CD4-positive, CD25-positive, alpha-beta regulatory T cell (primary cell): Measurements from ENCODE around the gene DUSP22. TPM values are rescaled to one million over a fixed set of nuclear protein-coding genes. Genes with fewer than 3 reads are reported as not detected.
A peak's percentile ranks its signal among the peaks of the same experiment; 100 is the strongest.

ENCODE experiments used
- ATAC-seq, 2 donors: fragments of 150-1000 bp; cut with Tn5 transposase; one replicate each; pipeline ENCODE4 v1.10.0; 2021; ENCODE audit warnings: low read depth in 2 of 2, moderate number of reproducible peaks in 2 of 2, moderate library complexity in 1 of 2
- DNase-seq, 3 donors: peaks; one replicate each; pipeline versions ENCODE4 v3.0.0 to v3.0.0-alpha.2; 2012 to 2022; ENCODE audit warnings: mixed read lengths in 1 of 3
- H3K27ac ChIP-seq: one replicate; pipeline ENCODE4 v1.7.0; 2013; ENCODE audit warnings: mild to moderate bottlenecking, low read length; ENCODE audit not compliant: insufficient read depth, poor library complexity, severe bottlenecking
- H3K27me3 ChIP-seq: one replicate; pipeline ENCODE4 v1.7.0; 2013; ENCODE audit warnings: low read length; ENCODE audit not compliant: control insufficient read depth, insufficient read depth
- H3K36me3 ChIP-seq: one replicate; pipeline ENCODE4 v1.7.0; 2013; ENCODE audit warnings: mild to moderate bottlenecking, low read length, moderate library complexity; ENCODE audit not compliant: control insufficient read depth, insufficient read depth
- H3K4me1 ChIP-seq: 2 replicates; pipeline ENCODE4 v1.7.0; 2013; ENCODE audit warnings: mild to moderate bottlenecking, low read length; ENCODE audit not compliant: insufficient read depth, control insufficient read depth, poor library complexity, severe bottlenecking
- H3K4me3 ChIP-seq: one replicate; pipeline ENCODE4 v1.7.0; 2013; ENCODE audit warnings: low read depth, mild to moderate bottlenecking, low read length, moderate library complexity
- H3K9me3 ChIP-seq, 2 experiments: 1 replicate in 1 of 2; 2 replicates in 1 of 2; pipeline ENCODE4 v1.7.0; 2013; ENCODE audit warnings: low read length in 2 of 2, mild to moderate bottlenecking in 1 of 2, moderate library complexity in 1 of 2; ENCODE audit not compliant: control insufficient read depth in 2 of 2
- H3K27ac Mint-ChIP-seq, 3 donors: one replicate each; pipeline ENCODE4 v1.8.0; 2020 to 2022; ENCODE audit warnings: mild to moderate bottlenecking in 3 of 3, mixed read lengths in 3 of 3, moderate library complexity in 2 of 3
- H3K27me3 Mint-ChIP-seq: one replicate; pipeline ENCODE4 v1.8.0; 2022; ENCODE audit warnings: mild to moderate bottlenecking, mixed read lengths
- H3K36me3 Mint-ChIP-seq: one replicate; pipeline ENCODE4 v1.8.0; 2020; ENCODE audit warnings: mixed read lengths
- H3K4me1 Mint-ChIP-seq, 4 donors: one replicate each; pipeline ENCODE4 v1.8.0; 2020 to 2022; ENCODE audit warnings: mixed read lengths in 4 of 4, mild to moderate bottlenecking in 1 of 4
- H3K4me3 Mint-ChIP-seq, 4 donors: one replicate each; pipeline ENCODE4 v1.8.0; 2020 to 2022; ENCODE audit warnings: mild to moderate bottlenecking in 4 of 4, mixed read lengths in 4 of 4, moderate library complexity in 3 of 4
- H3K9me3 Mint-ChIP-seq, 7 donors: one replicate each; pipeline ENCODE4 v1.8.0; 2020 to 2022; ENCODE audit warnings: mixed read lengths in 7 of 7, mild to moderate bottlenecking in 3 of 7, moderate library complexity in 2 of 7
- polyA plus RNA-seq, 4 donors: library from polyadenylated mRNA; unstranded; fragments of 300-500 nt; fragmentation: Illumina TruSeq; gene quantifications; one replicate each; pipeline ENCODE4 v1.2.3, GENCODE V29; 2021
- total RNA-seq: library from RNA; stranded (reverse); gene quantifications from one replicate; pipeline ENCODE4 v1.2.3, GENCODE V29; 2022

DUSP22 gene
- total and polyA plus RNA-seq, 5 donors from 2014 or later: 45.5 to 48.5 (median 46.6) TPM

DNA sequence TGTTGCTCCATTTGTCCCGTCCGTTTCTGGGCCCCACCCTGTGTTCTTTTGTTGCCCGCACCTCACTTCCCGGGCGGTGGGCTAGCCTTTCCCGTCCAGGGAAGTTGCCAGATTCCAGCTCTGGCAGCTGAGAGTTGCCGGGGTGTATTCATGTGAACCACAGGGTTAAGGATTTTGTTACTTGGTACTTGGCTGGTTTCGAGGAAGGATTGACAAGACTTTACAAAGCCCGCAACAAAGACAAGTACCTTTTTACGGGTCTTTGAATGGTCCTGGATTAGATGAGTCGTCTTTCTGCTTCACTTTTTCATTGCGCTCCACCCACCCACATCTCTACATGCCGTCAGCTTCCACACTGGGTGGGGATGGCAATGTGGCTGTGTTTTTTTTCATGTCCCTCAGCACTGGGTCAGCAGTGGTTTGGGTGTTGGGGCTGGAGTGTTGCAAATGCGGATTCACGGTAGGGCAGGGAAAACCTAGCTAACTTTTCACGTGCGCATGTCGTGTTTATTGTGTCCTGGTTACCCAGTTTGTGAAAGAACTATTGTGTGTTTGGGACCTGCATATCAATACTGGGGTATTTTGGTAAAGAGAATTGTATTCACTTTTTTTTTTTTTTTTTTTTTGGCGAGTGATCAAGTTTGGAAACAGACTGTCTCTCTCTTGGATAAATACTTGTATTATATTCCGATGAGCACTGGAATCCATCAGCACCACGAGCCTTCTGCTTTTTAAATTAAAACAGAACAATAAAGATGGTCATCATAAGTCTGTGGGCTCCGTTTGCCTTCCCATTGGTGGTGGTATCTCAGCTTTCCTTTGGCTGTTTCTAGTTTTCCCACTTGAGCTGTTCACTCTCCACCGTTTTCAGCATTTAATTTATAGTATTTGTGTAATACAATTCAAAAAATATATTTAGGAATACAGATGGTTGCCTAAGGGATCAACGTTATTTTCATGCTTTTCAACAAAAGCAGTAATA, 1.2 kb downstream of the DUSP22 start:
- Histone ChIP-seq H3K27ac (peak overlapping the region; percentile 88), H3K36me3 (no peaks in the 10 kb centered on the region), H3K4me3 (peak overlapping the region; percentile 91), H3K9me3 (no peaks in the 10 kb centered on the region), H3K4me1 (peaks cover 42% of the 10 kb centered on the region), H3K27me3 (no peaks in the 10 kb centered on the region)
- Mint-ChIP-seq H3K27ac (peak overlapping the region; percentile 95 to 98 (median 98)), H3K27me3 (peaks cover 4% of the 10 kb centered on the region), H3K9me3 (peaks cover 0 to 5% (median 0%) of the 10 kb centered on the region in 7 donors), H3K4me3 (peak overlapping the region; percentile 89 to 98 (median 96)), H3K4me1 (peaks cover 24 to 73% (median 60%) of the 10 kb centered on the region in 4 donors), H3K36me3 (no peaks in the 10 kb centered on the region)
- no peak for ATAC-seq
- DNase-seq: peak in 1 of 3 donors; percentile 57

DNA sequence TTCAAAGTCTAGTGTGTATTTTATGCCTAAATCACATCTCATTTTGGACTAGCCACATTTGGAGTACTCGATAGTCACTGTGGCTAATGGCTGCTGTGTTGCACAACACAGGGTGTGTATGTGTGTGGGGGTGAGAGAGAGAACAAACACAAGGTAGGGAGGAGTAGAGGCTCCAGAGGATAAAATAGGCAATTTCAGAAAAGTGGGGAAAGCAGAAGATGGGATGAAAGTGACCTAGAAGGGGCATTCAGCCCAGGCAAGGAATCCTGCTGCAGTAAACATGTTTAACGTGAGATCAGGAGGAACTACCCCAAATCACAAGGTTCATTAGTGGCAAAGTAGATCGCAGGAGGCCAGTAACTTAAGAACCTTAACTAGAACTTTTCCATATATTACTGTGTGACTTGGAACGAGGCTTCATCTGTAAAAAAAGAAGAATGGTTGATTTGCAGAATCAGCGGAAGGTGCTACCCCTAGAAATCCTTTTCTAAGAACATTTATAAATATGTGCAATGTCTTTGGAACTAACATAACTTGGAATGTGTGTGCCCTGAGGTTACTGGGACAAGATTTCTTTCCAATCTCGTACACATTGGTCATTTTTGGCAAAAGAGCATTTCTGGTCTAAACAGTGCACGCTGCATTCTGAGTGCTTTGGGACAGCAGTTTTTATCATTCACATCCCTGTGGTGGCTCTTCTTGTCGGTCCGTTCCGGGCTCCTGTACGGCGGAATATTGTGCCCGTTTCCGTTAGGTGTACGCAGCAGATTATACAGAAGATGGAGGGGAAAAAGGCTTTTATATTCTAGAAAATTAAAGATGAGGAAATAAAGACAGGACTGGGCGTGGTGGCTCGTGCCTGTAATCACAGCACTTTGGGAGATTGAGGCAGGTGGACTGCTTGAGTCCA, 2.6 kb downstream of the DUSP22 start:
- no peak overlapping the region for H3K4me3 ChIP-seq
- peaks cover 0 to 2% (median 0%) of the 10 kb centered on the region in 7 donors for H3K9me3 Mint-ChIP-seq
- peak overlapping the region in 1 of 3 donors; percentile 15 for H3K27ac Mint-ChIP-seq
- no peak for ATAC-seq
- no peak overlapping the region for H3K27ac ChIP-seq
- DNase-seq: no peak
- no peaks in the 10 kb centered on the region for H3K36me3 Mint-ChIP-seq
- H3K4me1 Mint-ChIP-seq: peaks cover 19 to 64% (median 53%) of the 10 kb centered on the region in 4 donors
- no peaks in the 10 kb centered on the region for H3K36me3 ChIP-seq
- H3K4me1 ChIP-seq: peaks cover 42% of the 10 kb centered on the region
- H3K27me3 Mint-ChIP-seq: peaks cover 4% of the 10 kb centered on the region
- no peaks in the 10 kb centered on the region for H3K27me3 ChIP-seq
- H3K4me3 Mint-ChIP-seq: peak overlapping the region in 3 of 4 donors; percentile 1 to 89 (median 26)
- H3K9me3 ChIP-seq: no peaks in the 10 kb centered on the region

DNA sequence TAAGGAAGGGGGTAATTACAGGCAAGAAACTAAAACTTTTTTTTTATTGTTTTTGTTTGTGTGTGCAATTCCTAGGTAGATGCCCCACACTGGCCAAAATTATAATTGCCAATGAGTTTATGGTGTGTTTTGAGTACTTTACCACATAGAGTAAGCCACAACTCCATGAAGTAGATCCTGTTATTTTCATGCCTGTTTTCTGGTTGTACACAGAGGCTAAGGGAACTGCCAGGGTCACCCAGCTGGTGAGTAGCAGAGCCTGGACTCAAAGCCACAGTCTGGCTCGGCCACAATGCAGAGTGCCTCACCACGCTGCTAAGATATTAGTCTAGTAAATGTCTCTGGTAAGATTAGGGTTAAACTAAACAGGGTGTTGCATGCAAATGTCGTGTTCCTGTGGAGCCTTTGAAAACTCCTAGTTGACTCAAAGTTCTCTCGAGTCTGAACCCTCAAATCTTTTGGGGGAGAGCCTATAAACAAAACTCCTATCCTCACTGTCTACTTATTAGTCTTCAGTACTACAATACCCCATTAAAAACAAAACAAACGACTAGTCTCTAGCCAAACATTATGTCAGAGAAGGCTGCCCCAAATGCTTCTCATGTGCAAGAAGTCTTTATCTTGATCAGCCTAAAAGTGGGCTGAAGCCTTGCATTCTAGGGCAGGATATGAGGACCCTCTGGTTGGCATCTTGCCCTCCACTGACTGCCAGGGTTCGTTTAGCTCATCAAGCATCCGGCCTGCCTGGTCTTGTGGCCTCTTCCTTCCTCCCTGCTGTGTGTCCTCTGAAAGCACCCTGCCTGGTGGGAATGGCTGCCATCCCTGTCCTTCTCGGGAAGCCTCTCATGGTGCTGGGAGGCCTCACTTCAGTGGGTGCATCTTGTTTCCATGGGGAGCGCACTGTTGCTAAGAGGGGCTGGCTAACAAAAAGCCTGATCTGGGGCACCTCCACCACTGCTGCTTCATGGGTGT, 4.2 kb downstream of the DUSP22 start:
- H3K27ac Mint-ChIP-seq: peak overlapping the region; percentile 44 to 81 (median 79)
- DNase-seq: peak in 1 of 3 donors; percentile 51
- no peaks in the 10 kb centered on the region for H3K36me3 ChIP-seq
- H3K4me3 Mint-ChIP-seq: peak overlapping the region in 3 of 4 donors; percentile 42 to 67 (median 61)
- peaks cover under 1% of the 10 kb centered on the region for H3K27me3 Mint-ChIP-seq
- peaks cover 40% of the 10 kb centered on the region for H3K4me1 ChIP-seq
- no peaks in the 10 kb centered on the region for H3K27me3 ChIP-seq
- peaks cover 6 to 50% (median 39%) of the 10 kb centered on the region in 4 donors for H3K4me1 Mint-ChIP-seq
- ATAC-seq: no peak
- H3K27ac ChIP-seq: no peak overlapping the region
- peak overlapping the region; percentile 16 for H3K4me3 ChIP-seq
- H3K9me3 Mint-ChIP-seq: peaks cover 0 to 2% (median 0%) of the 10 kb centered on the region in 7 donors
- H3K36me3 Mint-ChIP-seq: no peaks in the 10 kb centered on the region
- no peaks in the 10 kb centered on the region for H3K9me3 ChIP-seq

- Mint-ChIP-seq H3K27me3 (no peaks in the 10 kb centered on the region), H3K9me3 (peaks cover 0 to 2% (median 0%) of the 10 kb centered on the region in 7 donors), H3K4me1 (peaks cover 5 to 48% (median 38%) of the 10 kb centered on the region in 4 donors), H3K27ac (peak overlapping the region in 1 of 3 donors; percentile 34), H3K36me3 (no peaks in the 10 kb centered on the region), H3K4me3 (no peak overlapping the region)
- H3K4me3 ChIP-seq: no peak overlapping the region
- H3K27ac ChIP-seq: no peak overlapping the region
- DNase-seq (no peak), ATAC-seq (no peak)
- H3K27me3 ChIP-seq: no peaks in the 10 kb centered on the region
- peaks cover 1% of the 10 kb centered on the region for H3K36me3 ChIP-seq
- H3K4me1 ChIP-seq: peaks cover 37% of the 10 kb centered on the region
- no peaks in the 10 kb centered on the region for H3K9me3 ChIP-seq
Observed at GRCh38 chr6:297571-298232, 5.4 kb downstream of the DUSP22 start.

DNA sequence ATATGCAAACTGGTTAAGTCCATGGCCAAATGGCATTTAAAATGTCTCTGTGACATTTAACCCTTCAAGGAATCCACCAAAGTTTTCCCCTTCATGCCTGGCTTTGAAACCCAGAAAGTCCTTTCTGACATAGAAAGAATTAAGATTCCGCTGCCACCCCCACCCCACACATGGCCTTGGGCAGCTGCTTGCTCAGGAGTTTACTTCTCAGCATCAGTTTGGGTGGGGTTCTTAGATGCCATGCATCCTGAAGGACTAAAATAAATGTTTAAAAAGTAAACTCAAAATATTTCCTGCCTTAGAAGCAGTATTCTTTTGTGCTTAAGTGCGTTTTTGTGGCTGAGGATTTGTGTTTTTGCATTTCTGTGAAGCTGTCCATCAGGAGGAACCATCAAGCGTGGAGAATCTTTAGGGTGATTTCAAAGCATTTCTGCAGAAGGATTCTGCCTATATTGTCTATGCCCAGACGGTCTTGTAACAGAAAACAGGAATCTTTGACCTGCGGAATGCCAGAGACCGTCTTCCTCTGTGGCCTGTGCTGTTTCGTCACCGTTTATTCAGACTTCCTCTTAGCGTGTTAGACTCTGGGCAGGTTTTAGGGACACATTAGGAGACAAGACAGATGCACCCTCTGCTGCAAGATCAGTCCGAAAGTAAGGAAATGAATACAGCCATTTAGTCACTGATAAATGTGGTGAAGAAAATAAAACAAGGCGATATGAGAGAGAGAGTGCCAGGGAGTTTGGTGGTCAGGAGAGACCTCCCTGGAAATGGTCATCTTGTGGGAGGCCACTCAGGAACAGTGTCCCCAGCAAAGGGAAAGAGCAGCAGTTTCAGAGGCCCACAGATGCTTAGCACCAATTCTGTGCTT, 6.2 kb downstream of the DUSP22 start:
- Mint-ChIP-seq H3K27ac (no peak overlapping the region), H3K27me3 (no peaks in the 10 kb centered on the region), H3K36me3 (no peaks in the 10 kb centered on the region), H3K4me3 (no peak overlapping the region), H3K9me3 (no peaks in the 10 kb centered on the region), H3K4me1 (peaks cover 5 to 41% (median 33%) of the 10 kb centered on the region in 4 donors)
- H3K4me3 ChIP-seq: no peak overlapping the region
- H3K9me3 ChIP-seq: no peaks in the 10 kb centered on the region
- H3K36me3 ChIP-seq: peaks cover 3% of the 10 kb centered on the region
- no peaks in the 10 kb centered on the region for H3K27me3 ChIP-seq
- DNase-seq (no peak), ATAC-seq (no peak)
- no peak overlapping the region for H3K27ac ChIP-seq
- H3K4me1 ChIP-seq: peaks cover 29% of the 10 kb centered on the region
